Right kidney (tissue), 1 donor: Measurements from ENCODE around the gene BTBD9.

Experiments
- DNase-seq: peaks from one replicate; pipeline ENCODE4 v3.0.0-alpha.2; 2016

The BTBD9 gene

DNA sequence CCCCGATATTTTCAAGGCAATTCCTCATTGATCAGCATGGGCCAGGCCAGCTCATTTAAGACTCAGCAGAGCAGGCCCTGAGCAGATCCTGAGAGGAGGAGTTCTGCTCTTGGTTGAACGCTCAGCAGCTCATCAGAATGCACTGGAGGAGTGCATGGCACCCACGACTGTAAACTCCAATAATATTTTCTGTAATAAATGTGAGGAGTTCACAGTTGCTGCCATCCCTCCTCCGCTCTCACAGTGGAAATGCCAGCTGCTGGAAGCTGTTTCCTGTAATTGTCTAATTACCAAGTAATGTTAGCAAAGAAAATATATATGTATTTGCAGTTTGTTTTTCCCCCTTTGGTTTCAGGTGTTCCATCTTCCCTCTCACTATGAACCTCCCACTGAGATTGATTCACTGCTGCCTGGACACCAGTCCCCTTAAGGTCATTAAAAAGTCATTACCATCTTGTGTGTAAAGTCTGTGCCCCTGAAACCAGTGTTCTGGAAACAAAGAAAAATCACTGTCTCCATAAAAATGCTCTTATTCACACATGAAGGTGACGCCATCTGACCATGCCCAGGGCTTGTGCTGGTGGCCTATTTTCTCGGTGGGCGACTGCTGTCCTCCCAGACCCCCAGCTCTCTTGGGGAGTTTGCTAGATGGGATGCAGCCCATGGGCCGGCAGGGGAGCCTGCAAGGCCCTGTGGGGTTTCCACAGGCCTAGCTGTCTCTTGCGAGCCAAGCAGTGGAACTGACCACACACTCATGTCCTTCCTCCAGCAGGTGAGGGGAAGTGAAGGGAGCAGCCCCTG, 446.0 kb downstream of the BTBD9 start:
- DNase-seq = no peak

DNA sequence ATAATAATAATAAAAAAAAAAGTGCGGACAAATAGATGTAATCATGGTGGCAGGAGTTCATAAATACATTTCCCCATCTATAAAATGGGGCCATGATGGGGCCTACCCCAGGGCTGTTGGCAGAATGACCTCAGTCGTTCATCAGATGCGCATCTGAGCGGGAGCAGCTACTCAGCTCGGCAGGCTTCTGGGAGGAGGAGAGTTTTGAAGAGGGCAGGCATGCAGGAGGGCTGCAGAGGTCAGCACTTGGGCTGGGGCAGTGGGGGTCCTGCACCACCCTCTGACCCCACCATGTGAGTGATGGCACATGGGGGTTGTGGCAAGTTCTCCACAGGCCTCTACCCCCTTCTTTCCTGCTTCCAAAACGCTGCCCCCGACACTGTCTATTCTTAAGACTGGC, 446.7 kb downstream of the BTBD9 start:
- no peak for DNase-seq

DNA sequence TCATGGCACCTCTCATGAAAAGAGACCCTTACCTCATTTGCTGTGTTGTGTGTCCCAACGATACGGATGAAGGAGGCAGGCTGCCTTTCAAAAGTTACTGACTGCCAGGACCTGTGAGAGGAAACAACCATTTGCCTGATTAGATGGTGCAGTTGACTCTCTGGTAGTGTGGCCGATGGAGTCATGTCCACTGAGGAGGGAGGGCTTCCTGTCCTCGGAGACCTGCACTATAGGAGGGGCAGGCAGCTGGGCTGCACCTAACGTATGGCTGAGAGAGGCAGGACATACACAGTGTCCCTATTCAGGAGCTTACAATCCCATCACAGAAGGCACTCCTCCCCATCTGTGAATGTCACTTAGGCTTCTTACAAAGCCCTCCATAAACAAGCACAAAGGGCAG, 447.2 kb downstream of the BTBD9 start:
- no peak for DNase-seq

DNA sequence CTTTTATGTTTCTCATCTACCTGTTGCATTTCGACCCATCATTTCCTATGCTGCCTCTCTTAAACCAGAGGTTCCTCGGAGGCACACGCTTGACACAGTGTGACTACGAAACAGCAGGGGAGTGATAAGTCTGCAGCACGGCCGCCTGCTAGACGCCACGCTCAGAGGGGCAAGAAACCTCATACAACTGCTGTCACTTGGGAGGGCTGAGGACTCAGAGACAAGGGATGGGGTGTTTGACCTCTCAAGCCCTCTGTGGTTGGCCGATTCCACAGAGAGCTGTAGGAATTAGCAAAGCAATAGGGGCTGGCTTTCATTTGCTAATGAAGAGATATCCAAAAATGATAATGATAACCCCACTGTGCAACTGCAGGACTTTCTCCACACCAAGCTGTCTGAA, 447.7 kb downstream of the BTBD9 start:
- DNase-seq = no peak

DNA sequence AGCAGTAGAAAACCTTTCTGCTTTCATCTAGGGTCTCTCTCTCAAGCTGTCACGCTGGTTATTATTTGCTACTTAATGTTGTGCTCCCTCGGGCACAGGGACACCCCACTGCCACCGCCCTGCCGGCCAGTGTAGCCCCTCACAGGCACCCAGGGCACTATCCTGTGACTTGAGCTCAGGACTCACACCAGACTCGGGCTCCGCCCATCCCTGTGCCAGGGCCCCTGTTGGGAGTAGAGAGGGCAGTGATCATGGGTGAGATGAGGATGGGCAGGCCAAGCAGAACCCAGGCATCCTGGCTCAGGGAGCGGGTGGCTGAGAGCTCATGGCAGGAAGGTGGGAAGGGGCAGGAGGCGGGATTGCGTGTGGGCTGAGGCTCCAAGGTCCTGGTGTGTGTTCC, 448.3 kb downstream of the BTBD9 start:
- no peak for DNase-seq

DNA sequence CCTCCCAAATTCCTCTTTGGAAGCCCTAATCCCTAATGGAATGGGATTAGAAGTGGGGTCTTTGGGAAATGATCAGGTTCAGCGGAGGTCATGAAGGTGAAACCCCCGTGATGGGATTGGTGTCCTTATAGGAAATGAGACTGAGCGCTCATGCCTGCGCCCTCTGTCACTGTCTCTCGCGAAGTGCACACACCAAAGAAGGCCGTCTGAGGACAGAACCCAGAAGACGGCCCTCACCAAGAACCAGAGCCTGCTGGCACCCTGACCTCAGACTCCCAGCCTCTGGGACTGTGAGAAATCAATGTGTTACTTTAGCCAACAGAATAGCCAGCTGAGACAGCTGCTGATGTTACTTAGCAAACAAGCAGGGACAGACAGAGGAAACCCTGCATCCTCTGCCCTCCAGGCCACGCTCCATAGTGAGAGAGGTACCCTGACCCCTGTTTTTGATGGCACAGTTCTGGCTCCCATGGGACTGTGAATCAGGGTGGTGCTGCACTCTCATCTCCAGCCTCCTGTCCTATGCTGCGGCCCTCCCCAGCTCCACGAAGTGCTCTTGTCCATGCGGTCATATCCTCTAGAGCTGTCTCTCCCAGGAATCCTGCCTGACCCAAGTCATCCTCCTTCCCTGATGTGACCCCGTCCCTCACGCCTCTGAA, 450.9 kb downstream of the BTBD9 start:
- DNase-seq = no peak

DNA sequence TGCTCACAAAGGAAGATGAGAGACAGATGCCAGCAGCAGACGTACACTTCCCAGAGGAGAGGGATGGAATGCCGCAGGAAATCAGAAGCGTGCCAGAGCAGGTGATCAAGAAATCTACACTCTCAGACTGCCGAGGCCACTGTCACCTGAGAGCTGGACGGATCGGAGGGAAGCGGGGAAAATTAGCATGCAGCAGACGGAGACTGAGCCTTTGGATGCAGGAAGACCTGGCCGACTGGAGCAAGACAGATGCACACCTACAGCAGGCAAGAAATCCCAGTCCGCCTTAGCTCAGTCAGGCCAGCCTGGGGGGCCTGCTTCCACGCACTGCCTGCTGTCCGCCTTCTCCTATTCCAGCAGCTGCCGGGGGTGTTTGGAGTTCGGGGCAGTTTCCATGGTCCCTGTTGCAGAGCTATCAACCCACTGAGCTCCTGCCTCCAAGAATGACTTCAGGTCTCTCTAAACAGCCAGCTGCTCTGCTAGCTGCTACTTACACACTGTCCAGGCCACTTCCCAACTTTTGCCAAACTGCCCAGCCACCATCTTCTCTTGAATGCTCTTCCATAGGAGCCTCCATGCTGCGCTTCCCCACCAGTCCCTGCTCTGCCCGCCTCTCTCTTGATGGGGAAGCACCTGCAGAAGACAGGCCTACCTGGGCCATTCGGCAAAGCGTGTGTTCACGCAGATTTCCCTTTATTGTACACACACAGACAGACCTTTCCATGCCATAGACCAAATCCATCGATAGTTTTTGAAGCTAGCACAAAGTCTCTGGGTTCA, 451.7 kb downstream of the BTBD9 start:
- DNase-seq = no peak

DNA sequence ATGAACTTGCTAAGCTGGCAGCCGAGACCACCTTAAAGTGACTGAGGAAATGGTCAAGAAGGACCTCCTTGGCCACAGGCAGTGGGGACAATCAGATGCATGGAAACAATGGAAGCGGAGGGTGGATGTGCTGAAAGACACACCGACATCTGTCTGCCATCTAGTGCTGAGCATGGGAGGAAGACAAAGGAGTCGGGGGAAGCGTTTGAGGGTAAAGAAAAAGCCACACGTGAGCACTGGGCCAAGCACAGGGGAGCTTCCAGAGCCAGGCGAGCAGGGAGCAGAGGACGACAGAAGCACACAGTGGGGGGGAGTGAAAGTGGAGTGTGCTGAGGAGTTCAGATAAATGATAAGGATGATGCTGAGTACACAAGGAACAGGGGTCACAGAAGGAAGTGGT, 452.4 kb downstream of the BTBD9 start:
- no peak for DNase-seq

DNA sequence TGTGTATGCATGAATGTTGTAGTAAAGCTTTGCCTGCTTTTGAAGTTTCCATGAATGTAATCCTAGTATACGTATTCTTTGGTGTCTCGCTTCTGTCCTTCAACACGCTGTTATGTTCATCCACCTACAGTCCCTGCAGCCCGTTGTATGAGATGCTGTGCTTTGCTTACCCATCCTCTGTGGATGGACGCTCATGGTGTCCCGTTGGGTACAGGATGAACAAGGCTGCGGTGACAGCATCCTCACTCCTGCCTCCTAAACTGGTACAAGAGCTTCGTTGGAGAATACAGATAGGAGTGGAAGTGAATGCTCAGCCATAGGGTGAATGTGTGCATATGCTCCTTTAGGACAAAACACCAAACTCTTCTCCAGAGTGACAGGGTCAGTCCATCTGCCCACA, 454.0 kb downstream of the BTBD9 start:
- DNase-seq = no peak

DNA sequence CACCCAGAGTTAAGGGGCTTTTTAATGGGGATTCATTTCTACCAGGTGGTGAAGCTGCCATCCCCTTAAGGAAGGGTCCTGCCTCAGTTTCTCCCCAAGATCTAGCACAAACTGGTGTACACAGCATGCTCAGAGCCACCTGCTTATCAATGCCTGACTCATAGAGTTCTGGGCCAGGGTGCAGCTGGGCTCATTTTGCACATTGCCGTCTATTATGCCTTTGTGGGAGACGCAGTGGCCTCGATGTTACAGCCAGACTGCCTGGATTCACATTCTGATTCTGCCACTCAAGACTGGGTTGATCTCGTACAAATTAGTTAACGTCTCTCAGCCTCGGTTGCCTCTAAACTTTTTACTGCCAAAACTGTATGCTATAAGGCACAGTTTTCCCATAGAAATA, 454.5 kb downstream of the BTBD9 start:
- no peak for DNase-seq

DNA sequence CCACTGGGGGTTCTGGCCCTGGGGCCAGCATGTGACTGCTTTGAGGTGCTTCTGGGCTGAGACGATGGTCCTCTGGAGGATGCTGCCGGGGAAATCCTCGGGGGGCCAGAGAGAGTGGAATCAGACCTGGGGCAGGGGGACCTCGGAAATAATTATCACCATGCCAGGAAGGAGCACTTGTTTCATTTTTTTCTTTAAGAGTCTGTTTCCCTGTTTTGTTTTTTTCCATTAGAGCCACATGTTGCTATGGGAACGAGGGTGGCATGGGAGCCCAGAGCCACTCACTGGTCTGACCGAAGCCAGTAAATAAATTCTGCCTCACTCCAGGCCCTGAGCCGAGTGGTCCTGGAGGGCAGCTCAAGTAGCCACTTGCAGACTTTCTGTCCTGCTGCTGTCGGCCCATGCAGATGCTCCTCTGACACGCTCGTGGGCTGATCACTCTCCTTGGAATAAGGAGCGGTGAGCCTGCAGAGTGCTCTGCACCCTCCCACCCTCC, 455.1 kb downstream of the BTBD9 start:
- no peak for DNase-seq

DNA sequence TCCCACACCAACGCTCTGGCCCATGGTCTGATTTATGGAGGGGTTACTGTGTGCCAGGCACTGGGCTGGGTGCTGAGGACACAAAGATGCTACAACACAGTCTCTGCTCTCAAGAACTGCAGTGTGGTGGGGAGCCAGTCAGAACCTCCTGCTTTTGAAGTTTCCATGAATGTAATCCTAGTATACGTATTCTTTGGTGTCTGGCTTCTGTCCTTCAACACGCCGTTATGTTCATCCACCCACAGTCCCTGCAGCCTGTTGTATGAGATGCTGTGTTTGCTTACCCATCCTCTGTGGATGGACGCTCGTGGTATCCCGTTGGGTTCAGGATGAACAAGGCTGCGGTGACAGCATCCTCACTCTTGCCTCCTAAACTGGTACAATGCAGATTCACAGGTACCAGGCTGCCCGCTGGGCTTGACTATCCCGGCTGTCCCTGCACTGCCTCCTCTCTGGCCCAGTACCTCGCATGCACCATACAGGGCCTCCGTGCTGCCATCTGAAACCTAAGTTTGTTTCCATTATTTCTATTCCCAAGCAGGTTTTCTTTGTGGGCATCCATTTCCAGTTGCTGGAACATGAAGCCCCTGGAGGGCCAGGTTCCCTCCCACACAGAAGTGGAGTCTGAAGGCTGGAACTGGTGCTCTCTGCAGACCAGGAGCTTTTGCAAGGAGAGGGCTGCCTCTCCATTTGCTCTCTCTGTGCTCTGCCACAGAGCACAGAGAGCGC, 455.7 kb downstream of the BTBD9 start:
- DNase-seq = no peak

DNA sequence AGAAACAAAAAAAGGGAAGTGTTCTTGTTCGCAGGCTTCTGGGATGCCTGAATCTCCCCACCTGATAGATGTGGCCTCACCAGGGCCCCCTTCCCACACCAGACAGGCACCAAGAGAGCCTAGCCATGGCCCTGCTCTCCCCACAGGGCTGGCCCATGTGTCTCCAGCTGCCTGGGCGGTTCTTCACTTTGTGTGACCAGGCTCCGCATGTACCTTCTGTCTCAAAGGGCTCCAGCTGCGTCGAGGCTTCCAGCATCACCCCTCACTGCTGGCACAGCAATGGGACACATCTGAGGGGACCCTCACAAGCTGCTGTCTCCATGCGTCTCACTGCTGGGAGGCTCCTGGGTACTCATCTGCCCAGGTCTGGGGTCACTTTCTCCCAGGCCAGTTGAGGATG, 457.3 kb downstream of the BTBD9 start:
- no peak for DNase-seq

DNA sequence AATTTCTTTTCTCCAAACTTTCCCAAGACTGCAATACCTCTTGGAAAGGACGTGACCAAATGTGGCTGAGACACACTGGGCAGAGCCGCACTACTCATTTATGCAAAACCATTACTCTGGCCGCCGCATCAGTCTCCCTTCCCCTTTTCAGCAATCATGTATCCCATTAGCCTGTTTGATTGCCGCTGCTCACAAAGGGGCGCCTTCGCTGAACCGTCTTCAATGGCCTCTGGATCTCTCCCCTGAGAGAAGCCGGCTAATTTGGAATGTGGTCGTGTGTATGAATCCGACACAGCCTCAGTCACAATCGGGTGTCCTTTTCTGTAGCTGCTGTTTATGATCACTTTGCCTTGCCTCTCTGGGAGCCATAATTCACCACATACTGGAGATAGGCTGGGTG, 459.1 kb downstream of the BTBD9 start:
- no peak for DNase-seq

DNA sequence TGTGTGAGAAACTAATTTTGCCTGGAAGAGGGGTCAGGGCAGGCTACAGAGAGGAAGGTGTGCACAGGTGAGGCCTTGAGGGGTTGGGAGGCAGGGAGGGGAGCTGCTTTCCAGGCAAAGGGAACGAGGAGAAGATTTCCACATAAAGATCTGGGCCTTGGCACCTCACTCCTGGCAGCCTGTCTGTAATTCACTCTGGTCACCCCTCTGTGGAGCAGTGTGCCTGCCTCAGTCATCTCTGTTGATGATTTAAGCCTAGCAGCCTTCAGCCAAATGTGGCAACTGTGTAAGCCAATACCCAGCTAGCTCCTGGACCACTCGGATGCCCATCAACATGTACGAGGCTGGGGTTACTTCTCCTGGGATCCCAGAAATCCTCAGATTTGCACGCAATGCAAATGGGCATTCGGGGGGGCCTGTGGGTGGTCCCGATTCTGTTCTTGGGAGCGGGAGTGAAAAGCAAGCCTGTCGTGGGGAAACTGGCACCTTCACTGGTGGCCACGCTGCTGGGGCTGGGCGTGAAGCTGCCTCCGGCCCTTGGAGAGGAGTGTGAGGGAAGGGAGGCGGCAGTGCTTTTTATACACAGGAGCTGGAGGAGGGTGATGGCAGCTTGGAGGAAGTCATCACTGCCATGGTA, 459.8 kb downstream of the BTBD9 start:
- no peak for DNase-seq

DNA sequence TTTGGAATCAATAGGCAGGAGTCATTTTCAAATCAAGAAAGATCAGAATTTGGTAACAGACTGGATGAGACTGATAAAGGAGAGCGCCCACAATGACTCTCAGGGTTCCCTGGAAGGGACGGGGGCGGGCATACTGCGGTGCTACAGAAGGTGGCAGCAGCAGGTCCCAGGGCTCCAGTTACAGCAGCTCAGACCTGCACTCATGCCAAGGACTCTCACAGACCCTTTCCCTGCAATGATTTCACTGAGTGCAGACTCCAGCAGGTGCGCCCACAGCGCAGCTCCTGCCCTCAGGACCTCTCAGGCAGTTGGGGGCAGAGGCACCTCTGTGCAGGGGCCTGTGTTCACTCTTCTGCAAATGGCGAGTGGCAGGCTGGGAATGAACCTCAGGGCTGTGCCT, 460.4 kb downstream of the BTBD9 start:
- DNase-seq = no peak

DNA sequence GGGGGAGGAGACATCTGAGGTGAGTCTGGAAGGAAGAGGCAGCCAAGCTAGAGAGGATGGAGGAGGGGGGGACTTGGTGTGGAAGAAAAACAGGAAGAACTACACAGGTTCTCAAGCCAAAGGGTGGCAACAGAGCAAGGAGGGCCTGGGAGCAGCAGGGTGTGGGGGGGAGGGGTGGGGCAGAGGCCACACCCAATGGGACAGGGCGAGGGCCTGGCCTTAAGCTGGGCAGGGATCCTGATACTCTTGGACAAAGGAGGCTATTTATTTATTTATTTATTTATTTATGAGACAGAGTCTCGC, 461.2 kb downstream of the BTBD9 start:
- DNase-seq = no peak

DNA sequence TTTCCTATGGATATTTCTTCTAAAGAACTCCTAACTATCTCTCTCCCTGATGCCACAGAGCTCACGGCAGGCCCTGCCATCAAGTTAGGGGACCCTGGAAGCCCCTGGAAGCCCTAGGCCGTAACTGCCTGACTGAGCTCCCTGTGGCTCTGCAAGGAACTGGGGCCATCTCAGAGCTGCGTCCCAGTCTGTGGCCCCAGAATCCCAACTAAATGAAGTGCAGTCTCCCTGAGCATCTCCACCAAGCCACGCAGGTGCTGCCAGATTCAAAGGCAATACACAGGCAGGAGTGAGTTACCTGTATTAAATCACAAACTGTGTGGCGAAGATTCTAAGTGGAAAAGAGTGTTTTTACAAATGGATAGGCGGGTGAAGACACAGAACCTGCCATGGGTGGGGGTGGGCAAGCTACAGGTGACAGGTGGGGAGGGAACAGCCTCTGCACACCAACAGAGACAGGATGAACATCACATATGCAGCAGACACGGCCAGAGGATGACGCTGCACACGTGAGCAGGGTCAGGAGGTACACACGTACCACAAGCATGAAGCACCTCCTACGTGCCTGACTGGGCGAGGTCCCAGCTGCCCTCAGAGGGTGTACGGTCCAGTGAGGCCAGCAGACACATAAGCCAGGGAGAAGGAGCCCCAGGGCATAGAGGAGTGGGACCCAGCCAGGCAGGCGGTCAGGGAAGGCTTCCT, 461.7 kb downstream of the BTBD9 start:
- DNase-seq = no peak

DNA sequence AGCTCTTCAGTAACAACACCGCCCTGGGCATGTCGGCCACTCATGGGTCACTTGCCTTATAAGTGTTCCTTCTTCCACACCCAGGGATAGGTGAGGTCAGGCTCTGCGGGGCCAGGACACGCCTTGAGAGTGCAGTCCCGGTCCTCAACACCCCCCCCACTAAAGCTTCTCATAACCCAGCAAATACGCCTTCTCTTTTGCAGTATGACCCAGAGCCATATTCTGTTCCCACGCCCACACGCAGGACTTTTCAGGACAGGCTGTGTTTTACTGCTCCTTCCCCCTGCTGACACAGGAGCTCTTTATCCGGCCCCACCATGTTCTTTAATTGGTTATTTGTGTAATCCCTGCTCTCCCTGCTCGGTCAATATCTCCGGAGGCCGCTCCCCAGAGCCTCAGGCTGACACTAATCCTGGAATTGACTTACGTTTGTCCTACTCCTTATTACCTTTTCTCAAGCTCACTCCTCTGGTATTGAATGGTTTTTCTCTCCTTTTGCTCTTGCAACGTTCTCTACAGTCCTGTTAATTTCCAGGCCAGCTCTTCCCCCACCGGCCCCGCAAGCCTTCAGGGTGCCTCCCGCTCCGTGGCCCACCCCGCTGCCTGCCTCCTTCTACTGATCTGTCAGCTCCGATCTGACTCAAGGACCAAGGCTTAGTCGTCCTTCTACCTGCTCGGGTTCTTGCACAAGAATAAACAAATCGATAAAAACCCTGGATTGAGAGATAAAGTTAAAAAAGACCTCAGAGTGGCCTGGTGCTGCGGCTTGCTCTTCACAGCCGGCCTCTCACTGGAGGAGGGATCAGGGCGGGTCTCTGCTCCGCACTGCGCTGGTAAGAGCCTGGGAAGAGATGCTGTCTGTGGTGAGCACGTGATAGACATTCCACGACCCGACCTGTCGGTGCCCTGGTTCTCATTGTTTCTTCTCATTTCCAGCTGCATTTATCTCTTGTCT, 462.7 kb downstream of the BTBD9 start:
- DNase-seq = peak; percentile 50

DNA sequence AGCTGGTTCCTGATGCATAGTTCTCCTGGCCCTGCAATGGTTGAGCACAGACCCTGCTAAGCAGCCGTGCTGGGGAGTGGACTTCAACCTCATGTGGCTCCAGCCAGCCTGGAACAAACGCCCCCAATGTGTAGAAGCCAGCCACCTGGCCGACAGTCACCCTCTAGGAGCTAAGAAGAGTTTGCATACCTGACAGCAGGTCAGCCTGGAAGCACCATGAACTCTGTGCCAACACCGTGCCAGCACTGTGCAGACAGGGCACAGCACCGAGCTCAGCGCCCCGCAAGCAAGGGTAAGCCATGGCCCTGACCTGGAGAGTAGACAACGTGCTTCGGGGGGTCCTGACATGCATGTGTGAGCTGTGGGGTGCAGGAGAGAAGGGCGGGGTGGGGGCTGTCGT, 463.9 kb downstream of the BTBD9 start:
- DNase-seq = no peak
